ENCODE data around the gene OSTM1. TPM values are rescaled to one million over a fixed set of nuclear protein-coding genes. Genes with fewer than 3 reads are reported as not detected.

OSTM1 gene
- total RNA-seq, 1 experiment from 2014 or later: 277 TPM

- Histone ChIP-seq H3K27ac (ENCODE audit: low read length) (no peak overlapping the region), H3K4me3 (ENCODE audit: low read depth in 2 of 2, low read length in 2 of 2) (no peak overlapping the region), H3K27me3 (ENCODE audit: control insufficient read depth, insufficient read depth, low read length) (0 out of 2 replicates have a peak, but pooled peaks cover 2% of the 10 kb centered on the region), H3K36me3 (ENCODE audit: control insufficient read depth, insufficient read depth, low read length) (no peaks in the 10 kb centered on the region), H3K9me3 (ENCODE audit: control insufficient read depth, insufficient read depth, low read depth, low read length) (no peaks in the 10 kb centered on the region), H3K4me1 (ENCODE audit: control insufficient read depth, insufficient read depth, low read length) (peaks cover 20% of the 10 kb centered on the region)
- no peak for TF ChIP-seq CTCF (IDR thresholded peaks at IDR 0.05)
- TF ChIP-seq POLR2AphosphoS5 (IDR thresholded peaks at IDR 0.05; ENCODE audit: low read depth, low read length): no peak
- no peak for TF ChIP-seq REST (IDR thresholded peaks at IDR 0.05; ENCODE audit: insufficient read depth in 1 of 2, low read depth in 2 of 2, low read length in 1 of 2)
- no peak for TF ChIP-seq TCF7L2 (IDR thresholded peaks at IDR 0.05; ENCODE audit: low read depth, low read length)
- TF ChIP-seq SIN3A (IDR thresholded peaks at IDR 0.05; ENCODE audit: borderline replicate concordance, insufficient read depth, low read depth, low read length): no peak
- in situ Hi-C loops (cut with HindIII; ENCODE audit: low pct_unique_long_range_greater_than_20kb, low sequenced_read_pairs): no loop called here
- CTCF ChIA-PET: interaction anchor here (1.1 kb wide), 1 partner anchor 408 kb away, joined by 3 read pairs; no protein-coding TSS in a partner anchor
- intact Hi-C loops (cut with micrococcal nuclease; ENCODE audit: unreplicated experiment): no loop called here
- no peak for ATAC-seq
- POLR2A ChIA-PET: interaction anchor here (0.5 kb wide), 1 partner anchor 87 kb away, joined by 5 read pairs; no protein-coding TSS in a partner anchor
- no TSS peak for BruUV-seq (replicated peaks)
- DNase-seq (ENCODE audit: low read depth, low spot score): no peak
Measured at GRCh38 chr6:108083349-108083748, 8.8 kb upstream of the OSTM1 start.

GRCh38 chr6:108082539-108082938 is 8.0 kb upstream of the OSTM1 start:
- Histone ChIP-seq H3K27ac (ENCODE audit: low read length) (peak overlapping the region; percentile 23; the same call in 1 of the 2 replicates), H3K36me3 (ENCODE audit: control insufficient read depth, insufficient read depth, low read length) (no peaks in the 10 kb centered on the region), H3K9me3 (ENCODE audit: control insufficient read depth, insufficient read depth, low read depth, low read length) (no peaks in the 10 kb centered on the region), H3K4me3 (ENCODE audit: low read depth in 2 of 2, low read length in 2 of 2) (no peak overlapping the region), H3K4me1 (ENCODE audit: control insufficient read depth, insufficient read depth, low read length) (peaks cover 20% of the 10 kb centered on the region), H3K27me3 (ENCODE audit: control insufficient read depth, insufficient read depth, low read length) (0 out of 2 replicates have a peak, but pooled peaks cover 2% of the 10 kb centered on the region)
- intact Hi-C loops (cut with micrococcal nuclease; ENCODE audit: unreplicated experiment) (no loop called here), in situ Hi-C loops (cut with HindIII; ENCODE audit: low pct_unique_long_range_greater_than_20kb, low sequenced_read_pairs) (no loop called here)
- no peak for DNase-seq (ENCODE audit: low read depth, low spot score)
- CTCF ChIA-PET: interaction anchor here (1.1 kb wide), 1 partner anchor 409 kb away, joined by 3 read pairs; no protein-coding TSS in a partner anchor
- ATAC-seq: no peak
- no peak for TF ChIP-seq POLR2AphosphoS5 (IDR thresholded peaks at IDR 0.05; ENCODE audit: low read depth, low read length)
- TF ChIP-seq SIN3A (IDR thresholded peaks at IDR 0.05; ENCODE audit: borderline replicate concordance, insufficient read depth, low read depth, low read length): no peak
- no peak for TF ChIP-seq TCF7L2 (IDR thresholded peaks at IDR 0.05; ENCODE audit: low read depth, low read length)
- TF ChIP-seq REST (IDR thresholded peaks at IDR 0.05; ENCODE audit: insufficient read depth in 1 of 2, low read depth in 2 of 2, low read length in 1 of 2): no peak
- TF ChIP-seq CTCF (IDR thresholded peaks at IDR 0.05): no peak
- no TSS peak for BruUV-seq (replicated peaks)
- POLR2A ChIA-PET: no interaction called here
